ENCODE measurements around the gene LDB2.
A peak's percentile ranks its signal among the peaks of the same experiment; 100 is the strongest.

Gene LDB2

DNA sequence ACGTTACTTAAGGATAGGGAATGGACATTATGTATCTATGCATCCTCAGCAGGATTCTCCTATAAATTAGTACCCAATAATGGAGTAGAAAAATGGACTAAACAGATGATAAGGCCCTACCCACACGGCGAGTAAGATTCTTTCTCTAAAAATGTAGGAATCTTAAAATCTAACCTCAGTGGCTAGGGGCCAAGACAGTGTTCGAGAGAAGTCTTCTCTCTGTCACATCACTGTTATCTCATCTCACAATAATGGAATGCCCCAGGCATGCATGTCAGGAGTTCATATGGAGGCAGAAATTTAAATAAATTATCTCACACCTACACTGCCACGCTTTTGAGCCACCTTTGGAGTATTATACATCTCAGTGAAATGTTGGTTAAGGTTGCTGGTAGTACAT, 132.9 kb downstream of the LDB2 start:
- H3K36me3 ChIP-seq (ENCODE audit: control insufficient read depth, insufficient read depth, low read length, severe bottlenecking): no peaks in the 10 kb centered on the region
- DNase-seq (ENCODE audit: low read depth): no peak
- peaks cover 16% of the 10 kb centered on the region for H3K4me1 ChIP-seq (ENCODE audit: control insufficient read depth, insufficient read depth, low read length)
- H3K9ac ChIP-seq (ENCODE audit: low read length): no peak overlapping the region
- H3K4me3 ChIP-seq (ENCODE audit: low read length): no peak overlapping the region
- no peaks in the 10 kb centered on the region for H3K9me3 ChIP-seq (ENCODE audit: control insufficient read depth, low read length)
- H3K27me3 ChIP-seq (replicated peaks; ENCODE audit: control insufficient read depth, insufficient read depth, low read length): no peaks in the 10 kb centered on the region

DNA sequence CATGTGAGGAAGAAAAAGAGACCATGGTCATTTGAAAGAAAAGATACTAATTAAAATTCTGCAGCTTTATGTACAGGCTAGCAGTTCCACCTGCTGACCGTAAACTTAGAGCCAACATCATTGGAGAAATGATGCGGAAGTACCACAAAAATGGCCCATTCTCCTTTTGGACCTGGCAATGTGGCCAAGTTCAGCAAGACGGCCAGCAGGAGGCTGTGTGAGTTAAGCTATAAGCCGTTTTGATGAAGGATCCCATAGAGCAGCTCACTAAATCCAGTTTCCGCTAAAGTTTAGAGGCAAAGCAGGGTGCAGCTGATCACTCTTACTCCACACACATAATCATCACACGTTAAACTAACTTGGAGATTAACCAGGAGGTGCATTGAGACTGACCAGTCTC, 133.8 kb downstream of the LDB2 start:
- no peaks in the 10 kb centered on the region for H3K27me3 ChIP-seq (replicated peaks; ENCODE audit: control insufficient read depth, insufficient read depth, low read length)
- H3K9ac ChIP-seq (ENCODE audit: low read length): no peak overlapping the region
- no peaks in the 10 kb centered on the region for H3K36me3 ChIP-seq (ENCODE audit: control insufficient read depth, insufficient read depth, low read length, severe bottlenecking)
- DNase-seq (ENCODE audit: low read depth): no peak
- no peaks in the 10 kb centered on the region for H3K9me3 ChIP-seq (ENCODE audit: control insufficient read depth, low read length)
- peaks cover 7% of the 10 kb centered on the region for H3K4me1 ChIP-seq (ENCODE audit: control insufficient read depth, insufficient read depth, low read length)
- H3K4me3 ChIP-seq (ENCODE audit: low read length): no peak overlapping the region

DNA sequence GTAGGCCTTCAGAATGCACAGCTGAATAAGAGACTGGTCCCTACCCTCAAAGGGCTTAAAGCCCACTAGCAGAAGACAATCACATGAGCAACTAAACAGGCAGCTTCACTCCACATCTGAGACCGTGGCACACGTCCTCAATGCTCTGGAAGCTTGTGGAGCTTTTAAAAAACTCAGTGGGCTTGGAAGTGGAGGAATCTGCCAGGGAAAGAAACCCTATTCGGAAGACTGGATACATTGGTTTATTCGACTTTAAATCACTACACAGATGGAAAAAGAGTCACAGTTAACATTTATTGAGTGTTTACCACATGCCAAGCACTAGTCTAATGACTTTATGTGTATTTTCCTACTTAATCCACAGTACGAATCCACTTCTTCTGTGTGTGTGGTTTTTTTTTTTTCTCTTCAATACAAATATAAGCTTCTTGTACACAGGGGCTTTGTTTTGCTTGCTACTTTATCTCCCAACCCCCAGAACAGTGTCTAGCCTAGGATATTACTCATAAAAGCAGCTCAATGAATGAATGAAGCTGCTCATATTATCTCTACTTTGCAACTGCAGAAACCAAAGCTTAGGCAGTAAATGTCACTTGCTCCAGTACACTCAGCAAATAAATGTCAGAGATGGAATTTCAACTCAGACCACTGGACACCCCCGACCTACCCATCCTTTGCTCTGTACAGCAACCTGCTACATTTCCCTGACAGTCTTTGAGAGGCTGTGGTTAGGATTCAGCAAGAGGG, 137.7 kb downstream of the LDB2 start:
- Histone ChIP-seq H3K4me3 (ENCODE audit: low read length) (no peak overlapping the region), H3K4me1 (ENCODE audit: control insufficient read depth, insufficient read depth, low read length) (peaks cover 13% of the 10 kb centered on the region), H3K36me3 (ENCODE audit: control insufficient read depth, insufficient read depth, low read length, severe bottlenecking) (no peaks in the 10 kb centered on the region), H3K27me3 (replicated peaks; ENCODE audit: control insufficient read depth, insufficient read depth, low read length) (no peaks in the 10 kb centered on the region), H3K9ac (ENCODE audit: low read length) (no peak overlapping the region), H3K9me3 (ENCODE audit: control insufficient read depth, low read length) (no peaks in the 10 kb centered on the region)
- DNase-seq (ENCODE audit: low read depth): no peak

DNA sequence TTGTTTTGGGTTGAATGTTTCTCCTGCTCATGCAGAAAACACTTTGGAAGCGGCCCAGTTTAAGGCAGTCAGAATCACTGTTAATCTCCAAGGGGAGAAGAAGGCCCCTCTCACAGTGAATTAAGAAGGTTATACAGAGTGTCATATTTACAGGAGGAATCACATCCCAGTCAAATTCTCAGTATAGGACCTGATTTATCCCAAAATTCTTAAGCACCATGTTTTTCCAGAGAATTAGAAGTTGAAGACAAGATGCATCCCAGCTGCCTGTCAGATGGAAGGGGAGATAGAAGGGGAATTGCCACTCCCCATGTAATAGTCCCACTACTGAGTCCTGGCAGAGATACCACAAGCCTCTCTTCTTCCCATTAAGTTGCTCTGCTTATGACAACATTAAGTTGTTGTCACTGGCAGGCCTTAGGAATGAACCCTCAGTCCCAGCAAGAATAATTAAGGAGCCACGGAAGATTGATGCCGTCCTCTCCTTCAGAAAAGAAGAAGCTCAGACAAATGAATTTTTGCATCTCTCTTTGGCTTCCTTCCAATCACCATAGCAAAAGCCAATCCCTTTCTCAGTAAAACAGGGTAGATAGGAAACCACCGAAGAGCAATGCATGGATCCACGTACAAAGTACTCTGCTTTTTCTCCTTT, 138.4 kb downstream of the LDB2 start:
- Histone ChIP-seq H3K36me3 (ENCODE audit: control insufficient read depth, insufficient read depth, low read length, severe bottlenecking) (no peaks in the 10 kb centered on the region), H3K9me3 (ENCODE audit: control insufficient read depth, low read length) (no peaks in the 10 kb centered on the region), H3K4me3 (ENCODE audit: low read length) (no peak overlapping the region), H3K9ac (ENCODE audit: low read length) (no peak overlapping the region), H3K4me1 (ENCODE audit: control insufficient read depth, insufficient read depth, low read length) (peaks cover 13% of the 10 kb centered on the region), H3K27me3 (replicated peaks; ENCODE audit: control insufficient read depth, insufficient read depth, low read length) (no peaks in the 10 kb centered on the region)
- DNase-seq (ENCODE audit: low read depth): peak; percentile 78

DNA sequence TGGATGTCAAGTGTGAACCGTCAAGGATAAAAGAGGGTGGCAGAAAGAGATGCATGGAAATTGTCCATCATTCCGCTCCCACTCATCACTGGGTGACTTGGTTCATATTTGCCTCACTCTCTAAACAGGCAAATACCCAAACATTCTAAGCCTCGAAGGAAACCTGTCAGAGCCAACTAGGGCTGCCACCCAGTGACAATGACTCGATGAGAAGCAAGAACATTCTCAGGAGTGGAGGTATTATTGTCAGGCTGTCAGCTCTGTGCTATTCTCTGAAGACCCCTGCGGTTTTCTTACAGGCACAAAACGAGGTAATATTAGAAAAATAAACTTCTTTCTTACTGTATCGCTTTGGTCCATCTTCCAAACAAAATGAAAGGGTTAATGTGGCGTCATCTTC, 139.6 kb downstream of the LDB2 start:
- Histone ChIP-seq H3K9ac (ENCODE audit: low read length) (no peak overlapping the region), H3K9me3 (ENCODE audit: control insufficient read depth, low read length) (no peaks in the 10 kb centered on the region), H3K4me3 (ENCODE audit: low read length) (no peak overlapping the region), H3K4me1 (ENCODE audit: control insufficient read depth, insufficient read depth, low read length) (peaks cover 13% of the 10 kb centered on the region), H3K36me3 (ENCODE audit: control insufficient read depth, insufficient read depth, low read length, severe bottlenecking) (no peaks in the 10 kb centered on the region), H3K27me3 (replicated peaks; ENCODE audit: control insufficient read depth, insufficient read depth, low read length) (no peaks in the 10 kb centered on the region)
- no peak for DNase-seq (ENCODE audit: low read depth)

DNA sequence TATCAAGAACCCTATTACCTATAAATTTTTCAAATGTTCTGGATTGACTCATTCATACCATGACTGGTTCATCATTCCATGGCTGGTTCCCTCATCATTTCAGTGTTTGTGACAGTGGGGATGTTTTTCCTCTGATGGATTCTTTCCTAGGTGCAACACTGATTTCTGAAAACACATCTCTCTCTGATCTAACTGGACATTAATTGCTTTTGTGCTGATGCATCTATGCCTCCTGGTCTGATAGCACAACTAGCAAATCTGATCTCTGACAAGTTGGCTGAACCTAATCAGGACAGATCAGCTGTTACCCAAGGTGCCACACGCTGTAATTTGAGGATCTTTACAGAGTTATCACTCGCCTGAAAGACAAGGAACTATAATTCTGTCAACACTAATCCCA, 140.2 kb downstream of the LDB2 start:
- Histone ChIP-seq H3K27me3 (replicated peaks; ENCODE audit: control insufficient read depth, insufficient read depth, low read length) (no peaks in the 10 kb centered on the region), H3K9ac (ENCODE audit: low read length) (no peak overlapping the region), H3K4me1 (ENCODE audit: control insufficient read depth, insufficient read depth, low read length) (peaks cover 13% of the 10 kb centered on the region), H3K9me3 (ENCODE audit: control insufficient read depth, low read length) (no peaks in the 10 kb centered on the region), H3K4me3 (ENCODE audit: low read length) (no peak overlapping the region), H3K36me3 (ENCODE audit: control insufficient read depth, insufficient read depth, low read length, severe bottlenecking) (no peaks in the 10 kb centered on the region)
- no peak for DNase-seq (ENCODE audit: low read depth)

DNA sequence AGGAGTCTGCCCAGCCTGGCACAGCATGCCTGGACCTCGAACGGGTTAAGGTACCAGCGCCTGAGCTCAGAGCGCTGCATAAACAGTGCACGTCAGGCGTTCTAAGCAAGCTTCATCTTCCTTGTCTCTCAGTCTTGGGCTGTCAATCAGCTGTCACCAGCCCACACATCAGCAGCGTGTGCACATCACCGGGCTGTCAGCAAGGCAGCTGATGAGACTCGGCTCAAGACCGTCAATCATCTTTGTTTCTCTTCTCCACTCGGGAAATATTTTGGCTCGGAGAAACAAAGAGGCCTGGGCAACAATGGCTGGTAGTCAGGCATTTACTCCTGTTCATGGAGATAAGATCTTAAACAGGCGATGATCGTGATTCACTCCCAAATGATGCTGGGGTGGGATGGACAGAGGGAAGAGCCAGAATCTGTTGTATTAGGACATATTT, 141.3 kb downstream of the LDB2 start:
- Histone ChIP-seq H3K4me1 (ENCODE audit: control insufficient read depth, insufficient read depth, low read length) (peaks cover 7% of the 10 kb centered on the region), H3K4me3 (ENCODE audit: low read length) (peak overlapping the region; percentile 8), H3K36me3 (ENCODE audit: control insufficient read depth, insufficient read depth, low read length, severe bottlenecking) (no peaks in the 10 kb centered on the region), H3K9ac (ENCODE audit: low read length) (no peak overlapping the region), H3K27me3 (replicated peaks; ENCODE audit: control insufficient read depth, insufficient read depth, low read length) (no peaks in the 10 kb centered on the region), H3K9me3 (ENCODE audit: control insufficient read depth, low read length) (no peaks in the 10 kb centered on the region)
- no peak for DNase-seq (ENCODE audit: low read depth)

DNA sequence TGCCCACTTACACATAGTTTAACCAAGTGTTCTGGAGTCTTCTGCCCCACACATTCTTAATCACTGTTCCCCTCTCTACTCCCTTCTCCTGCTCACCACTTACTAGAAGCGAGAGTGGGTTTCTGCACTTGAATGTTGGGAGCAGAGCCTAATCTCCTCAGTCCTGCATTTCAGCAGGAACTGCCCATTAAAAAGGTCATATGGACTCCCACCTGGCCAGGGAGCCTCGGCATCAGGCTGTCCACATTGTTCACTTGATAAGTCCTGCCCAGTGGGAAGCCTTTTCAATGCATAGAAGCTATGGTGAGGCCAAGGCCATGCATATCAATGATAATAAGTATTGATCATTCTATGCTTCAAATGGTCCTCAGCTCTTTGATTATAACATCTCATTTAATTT, 144.3 kb downstream of the LDB2 start:
- no peaks in the 10 kb centered on the region for H3K9me3 ChIP-seq (ENCODE audit: control insufficient read depth, low read length)
- no peak overlapping the region for H3K9ac ChIP-seq (ENCODE audit: low read length)
- no peak overlapping the region for H3K4me3 ChIP-seq (ENCODE audit: low read length)
- no peaks in the 10 kb centered on the region for H3K36me3 ChIP-seq (ENCODE audit: control insufficient read depth, insufficient read depth, low read length, severe bottlenecking)
- H3K27me3 ChIP-seq (replicated peaks; ENCODE audit: control insufficient read depth, insufficient read depth, low read length): no peaks in the 10 kb centered on the region
- H3K4me1 ChIP-seq (ENCODE audit: control insufficient read depth, insufficient read depth, low read length): peaks cover 7% of the 10 kb centered on the region
- no peak for DNase-seq (ENCODE audit: low read depth)

DNA sequence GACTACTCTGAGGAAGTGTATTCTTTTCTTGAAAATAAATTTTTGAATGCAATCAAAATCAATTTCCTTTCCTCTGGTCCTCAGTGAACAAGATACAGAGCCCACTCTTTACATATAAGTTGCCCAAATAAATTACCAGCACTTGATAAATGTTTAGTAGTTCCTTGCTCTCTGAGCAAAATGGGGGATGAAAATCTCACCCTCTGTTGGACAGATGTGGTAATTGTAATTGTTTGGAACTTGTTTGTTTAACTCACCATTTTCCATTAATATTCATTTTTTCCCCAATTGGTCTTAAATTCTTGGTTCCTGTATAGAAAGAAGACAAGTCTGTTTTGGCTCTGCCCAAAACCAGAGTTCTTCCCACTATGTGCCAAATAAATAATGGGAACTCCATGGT, 146.3 kb downstream of the LDB2 start:
- no peak overlapping the region for H3K9ac ChIP-seq (ENCODE audit: low read length)
- no peak for DNase-seq (ENCODE audit: low read depth)
- peaks cover 2% of the 10 kb centered on the region for H3K4me1 ChIP-seq (ENCODE audit: control insufficient read depth, insufficient read depth, low read length)
- H3K4me3 ChIP-seq (ENCODE audit: low read length): no peak overlapping the region
- no peaks in the 10 kb centered on the region for H3K36me3 ChIP-seq (ENCODE audit: control insufficient read depth, insufficient read depth, low read length, severe bottlenecking)
- H3K27me3 ChIP-seq (replicated peaks; ENCODE audit: control insufficient read depth, insufficient read depth, low read length): no peaks in the 10 kb centered on the region
- H3K9me3 ChIP-seq (ENCODE audit: control insufficient read depth, low read length): no peaks in the 10 kb centered on the region

DNA sequence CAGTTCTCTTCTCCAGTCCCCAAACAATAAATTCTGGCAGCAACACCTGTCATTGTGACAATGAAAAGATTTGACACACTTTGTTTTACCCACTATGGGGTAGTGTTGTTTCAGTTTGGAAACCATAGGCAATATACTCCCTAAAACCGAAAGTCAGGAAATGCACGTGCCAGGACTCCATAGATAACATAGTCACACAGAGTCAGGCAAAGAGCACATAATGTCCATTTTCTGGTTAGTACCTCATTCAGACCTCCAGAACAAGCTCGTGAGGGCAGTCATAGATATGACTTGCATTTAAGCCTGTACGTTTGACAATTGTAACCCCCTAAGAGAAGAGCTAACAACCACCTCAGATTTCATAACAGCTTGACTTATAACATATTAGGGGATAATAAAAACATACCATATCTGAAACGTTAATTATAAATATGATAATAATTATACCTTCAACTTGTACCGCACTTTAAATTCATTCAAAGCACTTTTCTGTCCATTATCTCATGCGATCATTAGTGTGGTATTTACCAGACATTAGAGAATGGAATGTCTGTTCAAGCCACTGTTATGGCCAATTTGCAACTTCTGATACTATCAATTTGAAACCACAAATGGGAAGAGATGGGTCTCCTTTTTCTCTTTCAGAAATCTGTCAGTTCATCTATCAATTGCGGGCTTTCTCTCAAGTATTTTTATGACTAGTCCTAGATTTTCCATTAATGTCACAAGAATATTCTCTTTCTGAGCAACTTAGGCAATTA, 147.4 kb downstream of the LDB2 start:
- H3K9me3 ChIP-seq (ENCODE audit: control insufficient read depth, low read length): no peaks in the 10 kb centered on the region
- H3K9ac ChIP-seq (ENCODE audit: low read length): no peak overlapping the region
- no peaks in the 10 kb centered on the region for H3K36me3 ChIP-seq (ENCODE audit: control insufficient read depth, insufficient read depth, low read length, severe bottlenecking)
- H3K27me3 ChIP-seq (replicated peaks; ENCODE audit: control insufficient read depth, insufficient read depth, low read length): no peaks in the 10 kb centered on the region
- no peaks in the 10 kb centered on the region for H3K4me1 ChIP-seq (ENCODE audit: control insufficient read depth, insufficient read depth, low read length)
- H3K4me3 ChIP-seq (ENCODE audit: low read length): no peak overlapping the region
- no peak for DNase-seq (ENCODE audit: low read depth)

DNA sequence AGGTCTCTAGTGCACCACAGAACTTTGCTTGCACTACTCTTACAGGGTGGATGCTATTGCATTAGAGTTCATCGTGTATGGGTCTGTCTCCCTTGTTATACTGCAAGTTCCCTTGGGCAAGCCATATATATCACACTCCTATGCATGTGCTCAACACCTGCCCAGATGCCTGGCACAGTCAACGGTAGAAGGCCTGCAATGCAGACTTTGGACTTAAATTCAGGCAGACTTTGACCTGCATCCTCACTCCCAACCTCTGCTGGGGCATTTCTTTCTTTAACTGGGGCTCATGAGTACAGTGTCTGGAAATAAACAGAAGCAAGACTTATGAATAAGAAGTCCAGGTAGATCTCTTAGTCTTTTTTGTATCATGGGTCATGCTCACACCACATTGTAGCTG, 148.2 kb downstream of the LDB2 start:
- Histone ChIP-seq H3K4me1 (ENCODE audit: control insufficient read depth, insufficient read depth, low read length) (peaks cover 3% of the 10 kb centered on the region), H3K9me3 (ENCODE audit: control insufficient read depth, low read length) (no peaks in the 10 kb centered on the region), H3K9ac (ENCODE audit: low read length) (no peak overlapping the region), H3K27me3 (replicated peaks; ENCODE audit: control insufficient read depth, insufficient read depth, low read length) (no peaks in the 10 kb centered on the region), H3K36me3 (ENCODE audit: control insufficient read depth, insufficient read depth, low read length, severe bottlenecking) (no peaks in the 10 kb centered on the region), H3K4me3 (ENCODE audit: low read length) (no peak overlapping the region)
- DNase-seq (ENCODE audit: low read depth): no peak

Data from adipocyte (in vitro differentiated cells).